Measurements from ENCODE around the gene WDR45B.

The WDR45B gene

DNA sequence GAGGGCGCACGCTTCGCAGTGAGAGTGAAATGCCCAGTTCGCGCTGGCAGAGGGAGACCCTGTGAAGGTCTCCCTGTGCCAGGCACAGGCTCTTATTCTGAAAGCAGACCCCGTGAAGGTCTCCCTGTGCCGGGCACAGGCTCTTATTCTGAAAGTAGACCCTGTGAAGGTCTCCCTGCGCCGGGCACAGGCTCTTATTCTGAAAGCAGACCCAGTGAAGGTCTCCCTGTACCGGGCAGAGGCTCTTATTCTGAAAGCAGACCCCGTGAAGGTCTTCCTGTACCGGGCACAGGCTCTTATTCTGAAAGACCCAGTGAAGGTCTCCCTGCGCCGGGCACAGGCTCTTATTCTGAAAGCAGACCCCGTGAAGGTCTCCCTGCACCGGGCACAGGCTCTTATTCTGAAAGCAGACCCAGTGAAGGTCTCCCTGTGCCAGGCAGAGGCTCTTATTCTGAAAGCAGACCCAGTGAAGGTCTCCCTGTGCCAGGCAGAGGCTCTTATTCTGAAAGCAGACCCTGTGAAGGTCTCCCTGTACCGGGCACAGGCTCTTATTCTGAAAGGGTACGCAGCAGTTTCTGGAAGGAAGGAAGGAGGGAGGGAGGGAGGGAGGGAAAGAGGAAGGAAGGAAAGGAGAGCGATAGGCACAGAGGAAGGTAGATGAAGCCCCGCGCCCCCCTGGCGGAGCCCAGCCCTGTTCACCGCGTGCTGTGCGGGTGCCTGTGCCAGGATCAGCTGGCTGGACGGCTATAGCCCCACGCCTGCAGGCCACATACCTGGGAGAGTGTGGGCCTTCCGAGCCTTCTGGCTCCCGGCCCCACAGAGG is 55.3 kb downstream of the WDR45B start:
- in situ Hi-C loops (cut with HindIII; ENCODE audit: low sequenced_read_pairs): no loop called here
- peak overlapping the region; percentile 61 for H3K4me3 ChIP-seq (ENCODE audit: low read depth, low read length)
- TF ChIP-seq, protein P1, sequence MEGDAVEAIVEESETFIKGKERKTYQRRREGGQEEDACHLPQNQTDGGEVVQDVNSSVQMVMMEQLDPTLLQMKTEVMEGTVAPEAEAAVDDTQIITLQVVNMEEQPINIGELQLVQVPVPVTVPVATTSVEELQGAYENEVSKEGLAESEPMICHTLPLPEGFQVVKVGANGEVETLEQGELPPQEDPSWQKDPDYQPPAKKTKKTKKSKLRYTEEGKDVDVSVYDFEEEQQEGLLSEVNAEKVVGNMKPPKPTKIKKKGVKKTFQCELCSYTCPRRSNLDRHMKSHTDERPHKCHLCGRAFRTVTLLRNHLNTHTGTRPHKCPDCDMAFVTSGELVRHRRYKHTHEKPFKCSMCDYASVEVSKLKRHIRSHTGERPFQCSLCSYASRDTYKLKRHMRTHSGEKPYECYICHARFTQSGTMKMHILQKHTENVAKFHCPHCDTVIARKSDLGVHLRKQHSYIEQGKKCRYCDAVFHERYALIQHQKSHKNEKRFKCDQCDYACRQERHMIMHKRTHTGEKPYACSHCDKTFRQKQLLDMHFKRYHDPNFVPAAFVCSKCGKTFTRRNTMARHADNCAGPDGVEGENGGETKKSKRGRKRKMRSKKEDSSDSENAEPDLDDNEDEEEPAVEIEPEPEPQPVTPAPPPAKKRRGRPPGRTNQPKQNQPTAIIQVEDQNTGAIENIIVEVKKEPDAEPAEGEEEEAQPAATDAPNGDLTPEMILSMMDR (IDR thresholded peaks at IDR 0.05; ENCODE audit: low read depth, low read length, missing control alignments): no peak
- peak; percentile 61 for DNase-seq (ENCODE audit: low read depth)

DNA sequence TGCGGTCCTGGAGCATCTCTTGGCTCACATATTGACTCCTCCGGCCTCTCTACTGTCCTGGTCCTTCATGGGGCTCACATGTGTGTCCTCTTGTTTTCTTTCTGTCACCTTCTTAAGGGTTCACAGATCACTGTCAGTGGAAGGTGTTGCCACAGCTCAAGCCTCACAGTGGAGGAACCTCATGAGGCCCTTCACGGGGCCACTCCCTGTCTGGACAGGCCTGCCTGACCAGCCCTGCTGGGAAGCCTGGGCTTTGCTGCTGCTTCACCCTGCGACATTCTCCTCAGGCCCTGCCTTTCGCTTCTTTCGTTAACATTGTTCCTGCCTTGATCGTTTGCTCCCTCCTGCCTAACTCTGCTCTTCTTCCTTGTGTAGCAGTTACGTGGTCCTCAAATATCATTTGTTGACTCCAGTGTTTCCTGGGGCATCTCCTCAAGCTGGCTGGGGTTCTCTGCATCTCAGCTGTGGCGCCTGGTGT is 55.9 kb downstream of the WDR45B start:
- H3K4me3 ChIP-seq (ENCODE audit: low read depth, low read length): no peak overlapping the region
- TF ChIP-seq, protein P1 (IDR thresholded peaks at IDR 0.05; ENCODE audit: low read depth, low read length, missing control alignments): no peak
- no peak for DNase-seq (ENCODE audit: low read depth)
- in situ Hi-C loops (cut with HindIII; ENCODE audit: low sequenced_read_pairs): no loop called here

DNA sequence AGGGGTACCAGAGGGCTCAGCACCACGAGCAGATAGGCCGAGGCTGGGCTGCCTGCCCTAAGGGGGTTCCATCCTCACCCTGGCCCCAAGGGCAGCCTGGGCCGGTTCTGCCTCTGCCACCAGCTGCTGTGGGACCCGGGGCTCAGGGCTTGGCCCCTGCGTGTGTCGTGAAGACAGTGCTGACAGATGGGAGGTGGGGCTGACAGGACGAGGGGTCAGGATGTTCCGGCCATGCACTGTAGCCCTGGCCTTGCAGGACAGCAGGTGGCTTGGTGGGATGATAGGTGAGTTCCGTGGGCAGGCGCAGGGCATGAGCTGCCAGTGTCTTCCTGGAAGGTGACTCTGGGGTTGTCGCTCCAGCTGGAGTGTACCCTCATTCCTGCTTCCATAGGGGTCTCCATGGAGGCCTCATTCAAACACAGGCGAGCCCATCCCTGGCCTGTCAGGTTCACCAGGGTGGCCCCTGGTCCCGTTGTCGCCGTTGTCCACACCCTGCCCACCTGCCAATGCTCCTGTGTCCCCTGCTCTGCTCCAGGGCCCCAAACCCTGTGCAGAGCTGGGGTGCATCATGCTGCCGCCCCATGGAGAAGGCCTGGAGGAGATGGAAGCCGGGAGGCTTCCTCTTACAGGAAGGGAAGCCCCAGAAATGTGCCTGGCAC is 57.2 kb downstream of the WDR45B start:
- TF ChIP-seq, protein P1 (IDR thresholded peaks at IDR 0.05; ENCODE audit: low read depth, low read length, missing control alignments): no peak
- H3K4me3 ChIP-seq (ENCODE audit: low read depth, low read length): no peak overlapping the region
- in situ Hi-C loops (cut with HindIII; ENCODE audit: low sequenced_read_pairs): no loop called here
- no peak for DNase-seq (ENCODE audit: low read depth)

DNA sequence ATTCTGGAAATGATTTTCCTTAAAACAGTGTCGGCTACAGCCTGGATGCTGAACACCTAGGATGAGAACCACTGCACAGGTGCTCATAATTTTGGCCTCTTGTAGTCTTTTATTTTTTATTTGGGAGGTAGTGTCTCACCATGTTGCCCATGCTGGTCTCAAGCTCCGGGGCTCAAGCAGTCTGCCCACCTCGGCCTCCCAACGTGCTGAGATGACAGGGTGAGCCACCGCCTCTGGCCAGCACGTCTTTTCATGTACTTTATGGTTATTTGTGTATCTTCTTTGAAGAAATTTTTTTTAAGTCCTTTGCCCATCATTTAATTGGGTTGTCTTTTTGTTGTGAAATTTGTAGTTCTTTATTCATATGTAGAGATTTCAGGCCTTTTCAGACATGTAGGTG is 58.0 kb downstream of the WDR45B start:
- TF ChIP-seq, protein P1 (IDR thresholded peaks at IDR 0.05; ENCODE audit: low read depth, low read length, missing control alignments): no peak
- no peak overlapping the region for H3K4me3 ChIP-seq (ENCODE audit: low read depth, low read length)
- DNase-seq (ENCODE audit: low read depth): no peak
- in situ Hi-C loops (cut with HindIII; ENCODE audit: low sequenced_read_pairs): no loop called here

DNA sequence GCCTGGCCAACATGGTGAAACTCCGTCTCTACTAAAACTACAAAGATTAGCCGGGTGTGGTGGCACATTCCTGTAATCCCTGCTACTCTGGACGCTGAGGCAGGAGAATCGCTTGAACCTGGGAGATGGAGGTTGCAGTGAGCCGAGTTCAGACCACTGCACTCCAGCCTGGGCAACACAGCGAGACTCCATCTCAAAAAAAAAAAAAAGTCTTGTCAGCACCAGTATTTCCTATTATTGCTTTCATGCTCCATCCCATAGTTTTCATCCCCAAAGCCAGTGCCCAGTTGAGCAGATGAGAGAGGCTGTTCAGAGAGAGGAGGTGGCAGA is 58.4 kb downstream of the WDR45B start:
- H3K4me3 ChIP-seq (ENCODE audit: low read depth, low read length): no peak overlapping the region
- DNase-seq (ENCODE audit: low read depth): no peak
- TF ChIP-seq, protein P1 (IDR thresholded peaks at IDR 0.05; ENCODE audit: low read depth, low read length, missing control alignments): no peak
- in situ Hi-C loops (cut with HindIII; ENCODE audit: low sequenced_read_pairs): no loop called here

DNA sequence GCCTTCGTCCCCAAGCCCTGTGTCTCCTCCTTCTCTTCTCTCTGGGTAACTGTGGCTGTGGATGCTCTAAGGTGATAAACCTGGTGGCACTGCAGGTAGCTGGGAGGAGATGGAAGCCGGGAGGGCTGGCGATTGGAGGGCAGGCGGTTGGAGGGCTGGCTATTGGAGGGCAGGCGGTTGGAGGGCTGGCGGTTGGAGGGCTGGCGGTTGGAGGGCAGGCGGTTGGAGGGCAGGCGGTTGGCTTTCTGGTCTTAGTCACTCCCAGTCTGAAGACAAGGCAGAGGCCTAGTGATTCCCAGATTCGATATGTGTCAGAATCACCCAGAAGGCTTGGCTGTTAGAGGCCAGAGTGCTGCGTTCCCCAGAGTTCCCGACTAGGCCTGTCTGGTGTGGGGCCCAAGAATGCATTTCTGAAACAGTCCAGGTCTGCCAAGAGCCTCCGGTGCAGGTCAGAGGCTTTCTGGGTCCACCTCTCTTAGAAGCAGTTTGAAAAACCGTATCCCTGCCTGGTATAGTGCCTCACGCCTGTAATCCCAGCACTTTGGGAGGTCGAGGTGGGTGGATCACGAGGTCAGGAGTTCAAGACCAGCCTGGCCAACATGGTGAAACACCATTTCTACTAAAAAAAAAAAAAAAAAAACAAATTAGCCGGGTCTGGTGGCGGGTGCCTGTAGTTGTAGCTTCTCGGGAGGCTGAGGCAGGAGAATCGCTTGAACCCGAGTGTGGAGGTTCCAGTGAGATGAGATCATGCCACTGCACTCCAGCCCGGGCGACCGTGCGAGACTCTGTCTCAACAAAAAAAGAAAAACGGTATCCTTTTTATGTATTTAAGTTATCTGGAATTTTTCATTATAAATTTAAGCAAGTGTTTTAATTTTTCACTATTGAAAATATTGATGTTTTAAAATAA is 59.7 kb downstream of the WDR45B start:
- no peak for DNase-seq (ENCODE audit: low read depth)
- in situ Hi-C loops (cut with HindIII; ENCODE audit: low sequenced_read_pairs): no loop called here
- TF ChIP-seq, protein P1 (IDR thresholded peaks at IDR 0.05; ENCODE audit: low read depth, low read length, missing control alignments): no peak
- no peak overlapping the region for H3K4me3 ChIP-seq (ENCODE audit: low read depth, low read length)
